Germinal center (tissue), 1 donor: ENCODE results near the gene CCDC85C.

Experiments
- DNase-seq: peaks from one replicate; pipeline ENCODE4 v3.0.0; 2012; ENCODE audit warnings: mixed read lengths, low spot score

Gene CCDC85C

GRCh38 chr14:99522025-99522401 is 82.0 kb downstream of the CCDC85C start:
- DNase-seq: no peak

- no peak for DNase-seq
These were observed 82.6 kb downstream of the CCDC85C start for GRCh38 chr14:99521176-99522024.

- no peak for DNase-seq
These were observed 83.4 kb downstream of the CCDC85C start for GRCh38 chr14:99520571-99521081.

- no peak for DNase-seq
These were observed 84.0 kb downstream of the CCDC85C start for GRCh38 chr14:99519931-99520421.

GRCh38 chr14:99519347-99519881 is 84.6 kb downstream of the CCDC85C start:
- DNase-seq: no peak

GRCh38 chr14:99518441-99519346 is 85.3 kb downstream of the CCDC85C start:
- DNase-seq: peak; percentile 85

GRCh38 chr14:99517643-99518381 is 86.2 kb downstream of the CCDC85C start:
- no peak for DNase-seq

GRCh38 chr14:99516871-99517642 is 87.0 kb downstream of the CCDC85C start:
- no peak for DNase-seq

GRCh38 chr14:99516156-99516870 is 87.7 kb downstream of the CCDC85C start:
- no peak for DNase-seq

GRCh38 chr14:99515301-99516155 is 88.5 kb downstream of the CCDC85C start:
- no peak for DNase-seq

GRCh38 chr14:99514552-99515300 is 89.3 kb downstream of the CCDC85C start:
- DNase-seq: no peak

- DNase-seq: no peak
These were observed 90.0 kb downstream of the CCDC85C start for GRCh38 chr14:99513946-99514551.

GRCh38 chr14:99513183-99513694 is 90.8 kb downstream of the CCDC85C start:
- no peak for DNase-seq

- DNase-seq: no peak
These were observed 91.3 kb downstream of the CCDC85C start for GRCh38 chr14:99512571-99513182.

GRCh38 chr14:99512110-99512449 is 91.9 kb downstream of the CCDC85C start:
- no peak for DNase-seq

GRCh38 chr14:99511421-99512109 is 92.4 kb downstream of the CCDC85C start:
- DNase-seq: no peak
